Lower leg skin (tissue), 4 donors: ENCODE measurements around the gene DOCK3. TPM values are rescaled to one million over a fixed set of nuclear protein-coding genes. Genes with fewer than 3 reads are reported as not detected.

ENCODE experiments used
- DNase-seq, 2 donors: peaks; one replicate each; pipeline ENCODE4 v3.0.0-alpha.2; 2019; ENCODE audit warnings: low spot score in 2 of 2
- H3K4me3 ChIP-seq: fragments of 200-600 bp; sonication (generic); 2 replicates; pipeline ENCODE4 v1.5.1; 2017; ENCODE audit warnings: mild to moderate bottlenecking, low read depth; ENCODE audit not compliant: poor library complexity, severe bottlenecking
- POLR2A ChIP-seq, 2 donors: fragments of 450-650 bp; IDR thresholded peaks; one replicate each; pipeline ENCODE4 v1.6.1; 2016 to 2017; ENCODE audit warnings: antibody characterized with exemption in 2 of 2, mild to moderate bottlenecking in 1 of 2, moderate library complexity in 1 of 2
- WGBS, 2 donors: methylation state at CpG; one replicate each; pipeline ENCODE4 v1.1.5; 2018; 5-methylcytosine and 5-hydroxymethylcytosine counted together
- intact Hi-C: fragments of 100-400 bp; cut with DNase I; formaldehyde crosslinking; loops from one replicate; pipeline ENCODE4 v1.15.0; 2023; ENCODE audit warnings: low total_unique reads
- total RNA-seq, 4 donors: library from RNA; depleted of rRNA; stranded (reverse); fragments of >200 nt; gene quantifications; one replicate each; pipeline ENCODE4 v1.1.0, GENCODE V29; 2016
- TF ChIP-seq, protein P1 (sequence below), 3 donors: fragments of 450-650 bp; IDR thresholded peaks; one replicate each; pipeline ENCODE4 v1.5.1; 2016; ENCODE audit warnings: antibody characterized with exemption in 3 of 3, mild to moderate bottlenecking in 3 of 3, moderate library complexity in 2 of 3

The DOCK3 gene
- total RNA-seq, 4 donors from 2014 or later: 2.0 to 4.5 (median 3.0) TPM

DNA sequence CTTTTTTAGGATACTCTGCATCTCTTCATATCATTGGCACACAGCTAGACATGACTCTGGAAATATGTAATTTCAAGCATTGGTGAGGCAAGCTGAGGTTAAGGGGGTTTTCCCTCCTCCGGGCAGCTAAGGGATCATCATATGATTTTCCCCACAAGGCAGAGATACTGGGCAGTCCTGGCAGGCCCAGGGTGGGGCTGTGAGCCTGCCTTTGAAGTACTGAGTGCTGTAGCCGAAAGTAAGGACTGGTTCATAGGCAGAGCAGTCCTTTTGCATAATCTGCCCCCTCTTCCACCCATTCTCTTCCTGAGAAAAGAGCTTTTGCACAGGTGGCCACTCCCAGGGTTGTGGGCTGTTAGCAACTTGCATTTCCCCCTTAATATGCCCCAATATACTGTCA is 541.6 kb downstream of the DOCK3 start:
- TF ChIP-seq, protein P1, sequence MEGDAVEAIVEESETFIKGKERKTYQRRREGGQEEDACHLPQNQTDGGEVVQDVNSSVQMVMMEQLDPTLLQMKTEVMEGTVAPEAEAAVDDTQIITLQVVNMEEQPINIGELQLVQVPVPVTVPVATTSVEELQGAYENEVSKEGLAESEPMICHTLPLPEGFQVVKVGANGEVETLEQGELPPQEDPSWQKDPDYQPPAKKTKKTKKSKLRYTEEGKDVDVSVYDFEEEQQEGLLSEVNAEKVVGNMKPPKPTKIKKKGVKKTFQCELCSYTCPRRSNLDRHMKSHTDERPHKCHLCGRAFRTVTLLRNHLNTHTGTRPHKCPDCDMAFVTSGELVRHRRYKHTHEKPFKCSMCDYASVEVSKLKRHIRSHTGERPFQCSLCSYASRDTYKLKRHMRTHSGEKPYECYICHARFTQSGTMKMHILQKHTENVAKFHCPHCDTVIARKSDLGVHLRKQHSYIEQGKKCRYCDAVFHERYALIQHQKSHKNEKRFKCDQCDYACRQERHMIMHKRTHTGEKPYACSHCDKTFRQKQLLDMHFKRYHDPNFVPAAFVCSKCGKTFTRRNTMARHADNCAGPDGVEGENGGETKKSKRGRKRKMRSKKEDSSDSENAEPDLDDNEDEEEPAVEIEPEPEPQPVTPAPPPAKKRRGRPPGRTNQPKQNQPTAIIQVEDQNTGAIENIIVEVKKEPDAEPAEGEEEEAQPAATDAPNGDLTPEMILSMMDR (IDR thresholded peaks at IDR 0.05): no peak
- no peak for TF ChIP-seq POLR2A (IDR thresholded peaks at IDR 0.05)
- no peak for DNase-seq
- intact Hi-C loops: no loop called here
- WGBS, 2 donors: 57 to 61% methylated on average over 2 of the region's 2 CpGs
- H3K4me3 ChIP-seq: no peak overlapping the region

DNA sequence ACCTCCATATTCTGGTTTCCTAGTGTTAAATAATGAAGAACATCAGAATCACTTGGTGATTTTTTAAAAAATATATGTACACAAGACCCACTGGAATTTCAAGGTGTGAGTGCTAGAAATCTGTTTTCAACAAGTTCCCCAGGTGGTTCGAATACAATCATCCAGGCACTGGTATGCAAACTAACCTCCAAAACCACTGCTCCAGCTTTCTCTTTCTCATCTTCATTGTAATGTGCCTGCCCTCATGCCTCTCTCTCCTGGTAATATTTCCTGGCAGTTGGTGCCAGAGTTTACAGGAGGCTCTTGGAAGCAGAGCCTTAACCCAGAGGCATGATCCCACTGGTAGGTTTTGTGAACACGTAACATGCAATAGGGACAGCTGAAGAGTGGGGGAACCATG is 547.2 kb downstream of the DOCK3 start:
- intact Hi-C loops: no loop called here
- 80 to 88% methylated on average over 2 of the region's 2 CpGs for whole genome bisulfite sequencing, 2 donors
- H3K4me3 ChIP-seq: no peak overlapping the region
- TF ChIP-seq, protein P1 (IDR thresholded peaks at IDR 0.05): no peak
- no peak for TF ChIP-seq POLR2A (IDR thresholded peaks at IDR 0.05)
- DNase-seq: no peak

DNA sequence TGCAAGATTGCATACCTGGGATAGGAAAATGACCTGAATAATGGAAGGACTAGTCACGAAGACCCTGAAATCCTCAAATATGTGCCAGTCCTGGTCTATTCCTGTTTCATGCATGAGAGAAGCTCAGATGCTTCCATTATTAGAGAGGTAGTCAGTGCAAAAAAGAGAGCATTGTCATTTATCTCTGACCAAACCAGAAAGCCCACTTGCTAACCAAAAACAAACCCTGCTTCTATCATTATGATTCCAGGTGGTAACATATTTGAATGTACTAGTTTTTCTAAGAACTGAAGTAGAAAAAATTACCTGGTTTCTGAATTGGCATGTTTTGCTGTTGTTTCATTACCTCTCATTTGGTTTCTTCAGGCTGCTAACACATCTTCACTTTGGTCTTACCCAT is 549.6 kb downstream of the DOCK3 start:
- intact Hi-C loops: no loop called here
- WGBS, 2 donors: 88% methylated on average over 1 of the region's 1 CpG
- no peak overlapping the region for H3K4me3 ChIP-seq
- no peak for TF ChIP-seq POLR2A (IDR thresholded peaks at IDR 0.05)
- TF ChIP-seq, protein P1 (IDR thresholded peaks at IDR 0.05): no peak
- DNase-seq: no peak

DNA sequence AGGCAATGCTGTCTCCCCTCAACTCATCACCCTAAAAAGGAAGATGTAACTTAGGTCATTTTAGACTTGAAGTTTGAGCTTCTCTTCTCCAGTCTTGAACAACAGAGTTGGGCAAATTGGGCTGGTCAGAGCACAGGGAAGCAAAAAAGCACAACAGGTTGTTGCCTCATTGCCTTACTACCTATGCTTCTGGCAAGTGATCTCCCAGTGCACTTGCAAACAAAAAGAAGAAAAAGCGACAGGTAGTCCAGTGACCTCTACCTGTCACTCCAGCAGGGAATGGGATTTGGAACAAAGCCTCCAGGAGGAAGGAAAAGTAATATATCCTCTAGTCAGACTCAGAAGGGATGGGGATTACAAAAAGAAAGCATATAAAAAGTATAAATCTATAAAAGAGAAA is 550.1 kb downstream of the DOCK3 start:
- TF ChIP-seq POLR2A (IDR thresholded peaks at IDR 0.05): no peak
- TF ChIP-seq, protein P1 (IDR thresholded peaks at IDR 0.05): no peak
- intact Hi-C loops: no loop called here
- no peak for DNase-seq
- no peak overlapping the region for H3K4me3 ChIP-seq
- WGBS, 2 donors: 82 to 95% methylated on average over 1 of the region's 1 CpG

DNA sequence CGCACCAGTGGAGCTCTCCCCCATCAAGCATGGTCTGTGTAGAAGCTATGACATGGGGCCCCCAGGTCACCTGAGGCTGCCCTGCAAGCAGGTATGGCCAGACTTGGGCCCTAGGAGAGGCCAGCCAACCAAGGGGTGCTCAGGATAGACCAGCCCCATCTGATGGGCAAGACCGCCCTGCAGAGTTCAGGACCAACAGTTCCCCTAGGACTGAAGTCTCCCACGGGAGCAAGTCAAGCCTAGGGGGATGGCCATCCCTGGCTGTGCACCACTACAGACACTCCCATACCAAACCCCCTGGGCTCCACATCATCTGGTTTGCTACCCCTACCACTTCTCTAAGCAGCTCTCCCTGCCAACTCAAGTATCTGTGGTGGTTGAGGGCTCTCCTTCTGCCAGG is 568.2 kb downstream of the DOCK3 start:
- 67 to 100% methylated on average over 1 to 3 of the region's 3 CpGs for WGBS, 2 donors
- H3K4me3 ChIP-seq: no peak overlapping the region
- TF ChIP-seq, protein P1 (IDR thresholded peaks at IDR 0.05): no peak
- no peak for TF ChIP-seq POLR2A (IDR thresholded peaks at IDR 0.05)
- intact Hi-C loops: no loop called here
- DNase-seq: no peak

DNA sequence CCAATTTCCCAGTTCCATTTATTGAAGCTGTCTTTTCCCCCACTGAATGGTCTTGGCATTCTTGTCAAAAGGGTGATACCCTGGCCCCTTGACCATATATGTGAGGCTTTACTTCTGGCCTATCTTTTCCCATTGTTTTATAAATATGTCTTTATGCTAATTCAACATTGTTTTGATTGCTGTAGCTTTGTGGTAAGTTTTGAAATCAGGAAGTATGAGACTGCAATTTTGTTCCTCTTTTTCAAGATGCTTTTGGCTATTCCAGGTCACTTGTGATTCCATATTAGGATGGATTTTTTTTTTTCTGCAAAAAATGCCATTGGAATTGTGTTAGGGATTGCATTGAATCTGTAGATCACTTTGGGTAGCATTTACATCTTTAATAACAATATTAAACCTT is 569.2 kb downstream of the DOCK3 start:
- intact Hi-C loops: no loop called here
- no peak overlapping the region for H3K4me3 ChIP-seq
- no peak for DNase-seq
- TF ChIP-seq, protein P1 (IDR thresholded peaks at IDR 0.05): no peak
- no peak for TF ChIP-seq POLR2A (IDR thresholded peaks at IDR 0.05)
